Uterus (tissue), 4 donors: ENCODE measurements around the gene SMIM44. TPM values are rescaled to one million over a fixed set of nuclear protein-coding genes. Genes with fewer than 3 reads are reported as not detected.

ENCODE experiments used
- DNase-seq, 2 donors: peaks; one replicate each; pipeline ENCODE4 v3.0.0-alpha.2; 2019 to 2020
- H3K27ac ChIP-seq, 2 donors: fragments of 200-600 bp; sonication (generic); 1 replicate in 1 of 2; 2 replicates in 1 of 2; pipeline ENCODE4 v1.5.1; 2016 to 2018
- H3K27me3 ChIP-seq, 2 donors: fragments of 200-600 bp; sonication (generic); one replicate each; pipeline ENCODE4 v1.5.1; 2018 to 2019; ENCODE audit warnings: control low read depth in 1 of 2
- H3K36me3 ChIP-seq, 2 donors: fragments of 200-600 bp; sonication (generic); one replicate each; pipeline ENCODE4 v1.5.1; 2019; ENCODE audit warnings: control low read depth in 1 of 2
- H3K4me1 ChIP-seq, 2 donors: fragments of 200-600 bp; sonication (generic); one replicate each; pipeline ENCODE4 v1.5.1; 2018 to 2019; ENCODE audit warnings: control low read depth in 1 of 2
- H3K4me3 ChIP-seq, 2 donors: fragments of 200-600 bp; sonication (generic); 1 replicate in 1 of 2; 2 replicates in 1 of 2; pipeline ENCODE4 v1.5.1; 2018 to 2019; ENCODE audit warnings: mild to moderate bottlenecking in 1 of 2
- H3K9me3 ChIP-seq, 2 donors: fragments of 200-600 bp; sonication (generic); one replicate each; pipeline ENCODE4 v1.5.1; 2019; ENCODE audit warnings: control low read depth in 1 of 2
- CTCF ChIP-seq, 4 experiments: fragments of 200-600 bp in 2 of 4; fragments of 450-650 bp in 2 of 4; sonication (generic) in 2 of 4; IDR thresholded peaks; one replicate each; pipeline ENCODE4 v1.5.1; 2016 to 2019; ENCODE audit warnings: antibody characterized with exemption in 4 of 4, mild to moderate bottlenecking in 2 of 4, moderate library complexity in 1 of 4
- POLR2A ChIP-seq, 2 donors: fragments of 450-650 bp; IDR thresholded peaks; one replicate each; pipeline ENCODE4 v1.6.1; 2016; ENCODE audit warnings: antibody characterized with exemption in 2 of 2, mild to moderate bottlenecking in 1 of 2, moderate library complexity in 1 of 2
- intact Hi-C: fragments of 100-400 bp; cut with DNase I; formaldehyde crosslinking; loops from one replicate; pipeline ENCODE4 v1.15.1; 2023; ENCODE audit warnings: low total_unique reads
- total RNA-seq, 4 donors: library from RNA; depleted of rRNA in 3 of 4; stranded (reverse); fragments of >200 nt in 3 of 4; gene quantifications; one replicate each; pipeline versions ENCODE4 v1.1.0 to v1.2.4, GENCODE V29; 2014 to 2023
- donor health status: DM: yes; HTN: yes; CAD: no.

Gene SMIM44
- total RNA-seq, 4 donors from 2014 or later, result not detected

GRCh38 chr19:3505598-3506383 lies 22.6 kb upstream of the SMIM44 start, which contains the start of gene FZR1:
Gene FZR1, plus strand, starts transcription at chr19:3506311. Its CDS starts 16,679 bp downstream, at chr19:3522990.
- Histone ChIP-seq H3K9me3 (no peaks in the 10 kb centered on the region), H3K27me3 (no peaks in the 10 kb centered on the region), H3K4me1 (peaks cover 0 to 3% of the 10 kb centered on the region in 2 donors), H3K4me3 (peak within 1 kb of the TSS; percentile 56 to 100), H3K36me3 (no peaks in the 10 kb centered on the region), H3K27ac (peak within 1 kb of the TSS; percentile 79 to 90)
- DNase-seq, result peak; percentile 98 to 99
- intact Hi-C loops, result no loop called here
- peak; percentile 62 to 84 for TF ChIP-seq POLR2A (IDR thresholded peaks at IDR 0.05)
- peak in 1 of 4 experiments; percentile 42 for TF ChIP-seq CTCF (IDR thresholded peaks at IDR 0.05)

GRCh38 chr19:3504735-3505134 lies 21.5 kb upstream of the SMIM44 start:
- no peak for TF ChIP-seq CTCF (IDR thresholded peaks at IDR 0.05)
- TF ChIP-seq POLR2A (IDR thresholded peaks at IDR 0.05), result no peak
- Histone ChIP-seq H3K27ac (no peak overlapping the region), H3K27me3 (no peaks in the 10 kb centered on the region), H3K9me3 (no peaks in the 10 kb centered on the region), H3K4me3 (no peak overlapping the region), H3K36me3 (no peaks in the 10 kb centered on the region), H3K4me1 (peaks cover 0 to 5% of the 10 kb centered on the region in 2 donors)
- no peak for DNase-seq
- intact Hi-C loops, result no loop called here

GRCh38 chr19:3503036-3503572 lies 19.9 kb upstream of the SMIM44 start:
- no peak overlapping the region for H3K4me3 ChIP-seq
- H3K27me3 ChIP-seq, result no peaks in the 10 kb centered on the region
- no peaks in the 10 kb centered on the region for H3K9me3 ChIP-seq
- H3K4me1 ChIP-seq, result peaks cover 0 to 10% of the 10 kb centered on the region in 2 donors
- no peak overlapping the region for H3K27ac ChIP-seq
- no peaks in the 10 kb centered on the region for H3K36me3 ChIP-seq
- no peak for DNase-seq
- intact Hi-C loops, result no loop called here
- no peak for TF ChIP-seq POLR2A (IDR thresholded peaks at IDR 0.05)
- no peak for TF ChIP-seq CTCF (IDR thresholded peaks at IDR 0.05)

- Histone ChIP-seq H3K27me3 (no peaks in the 10 kb centered on the region), H3K27ac (no peak overlapping the region), H3K4me3 (no peak overlapping the region), H3K4me1 (peaks cover 0 to 6% of the 10 kb centered on the region in 2 donors), H3K9me3 (no peaks in the 10 kb centered on the region), H3K36me3 (no peaks in the 10 kb centered on the region)
- TF ChIP-seq CTCF (IDR thresholded peaks at IDR 0.05) (no peak), POLR2A (IDR thresholded peaks at IDR 0.05) (no peak)
- no peak for DNase-seq
- intact Hi-C loops, result no loop called here
These were observed 18.5 kb upstream of the SMIM44 start for GRCh38 chr19:3501780-3502179.

GRCh38 chr19:3500429-3501101 lies 17.3 kb upstream of the SMIM44 start, which contains the start of gene DOHH:
Gene DOHH, minus strand, starts transcription at chr19:3500674. Its CDS starts 3,860 bp downstream, at chr19:3496814.
- H3K4me1 ChIP-seq, result peaks cover 0 to 6% of the 10 kb centered on the region in 2 donors
- DNase-seq, result peak; percentile 94 to 96
- no peaks in the 10 kb centered on the region for H3K36me3 ChIP-seq
- H3K27me3 ChIP-seq, result no peaks in the 10 kb centered on the region
- peak in 2 of 4 experiments; percentile 19 to 25 for TF ChIP-seq CTCF (IDR thresholded peaks at IDR 0.05)
- peak; percentile 18 to 53 for TF ChIP-seq POLR2A (IDR thresholded peaks at IDR 0.05)
- H3K4me3 ChIP-seq, result peak within 1 kb of the TSS; percentile 74 to 75
- H3K9me3 ChIP-seq, result no peaks in the 10 kb centered on the region
- intact Hi-C loops, result no loop called here
- peak within 1 kb of the TSS; percentile 87 to 88 for H3K27ac ChIP-seq
